Breast epithelium (tissue), 4 donors: ENCODE results near the gene RNFT1. TPM values are rescaled to one million over a fixed set of nuclear protein-coding genes. Genes with fewer than 3 reads are reported as not detected.
"Not testable (repeated sequence)": the region's sequence is repeated elsewhere in the genome, so short reads cannot be mapped to it uniquely, and the experiment has no call there.

Experiments used
- DNase-seq, 2 donors: peaks; one replicate each; pipeline ENCODE4 v3.0.0-alpha.2; 2019; ENCODE audit warnings: low spot score in 2 of 2
- H3K27ac ChIP-seq, 2 donors: fragments of 200-600 bp; sonication (generic) in 1 of 2; one replicate each; pipeline ENCODE4 v1.5.1; 2016 to 2019; ENCODE audit warnings: mild to moderate bottlenecking in 1 of 2
- H3K27me3 ChIP-seq, 2 donors: fragments of 200-600 bp; sonication (generic) in 1 of 2; one replicate each; pipeline versions ENCODE4 v1.5.1 to v1.6.0; 2017 to 2019; ENCODE audit warnings: control low read depth in 1 of 2, mild to moderate bottlenecking in 1 of 2
- H3K36me3 ChIP-seq: fragments of 200-600 bp; one replicate; pipeline ENCODE4 v1.5.1; 2019
- H3K4me1 ChIP-seq, 2 donors: fragments of 200-600 bp; sonication (generic); one replicate each; pipeline ENCODE4 v1.5.1; 2016 to 2019; ENCODE audit warnings: control low read depth in 1 of 2
- H3K4me3 ChIP-seq, 3 donors: fragments of 200-600 bp; sonication (generic); 1 replicate in 2 of 3; 2 replicates in 1 of 3; pipeline ENCODE4 v1.5.1; 2016 to 2019; ENCODE audit warnings: mild to moderate bottlenecking in 3 of 3, moderate library complexity in 2 of 3
- H3K9me3 ChIP-seq, 2 donors: fragments of 200-600 bp; sonication (generic) in 1 of 2; one replicate each; pipeline ENCODE4 v1.5.1; 2016 to 2019; ENCODE audit warnings: control low read depth in 1 of 2
- POLR2A ChIP-seq: fragments of 450-650 bp; IDR thresholded peaks from one replicate; pipeline ENCODE4 v1.6.1; 2016; ENCODE audit warnings: antibody characterized with exemption, mild to moderate bottlenecking, moderate library complexity
- POLR2AphosphoS5 ChIP-seq, 3 donors: sonication (generic); formaldehyde crosslinking; IDR thresholded peaks; one replicate each; pipeline ENCODE4 v1.6.1; 2017; ENCODE audit warnings: antibody characterized with exemption in 3 of 3
- intact Hi-C: fragments of 100-400 bp; cut with DNase I; formaldehyde crosslinking; loops from one replicate; pipeline ENCODE4 v1.15.1; 2023; ENCODE audit warnings: low total_unique reads
- total RNA-seq, 3 donors: library from RNA; depleted of rRNA; stranded (reverse); fragments of >200 nt; gene quantifications; one replicate each; pipeline ENCODE4 v1.1.0, GENCODE V29; 2016
- TF ChIP-seq, protein P1 (sequence below), 3 donors: fragments of 450-650 bp; IDR thresholded peaks; one replicate each; pipeline ENCODE4 v1.5.1; 2016 to 2017; ENCODE audit warnings: antibody characterized with exemption in 3 of 3, mild to moderate bottlenecking in 3 of 3, moderate library complexity in 3 of 3

The RNFT1 gene
- total RNA-seq, 3 donors from 2014 or later = 24.0 to 30.4 (median 25.6) TPM

DNA sequence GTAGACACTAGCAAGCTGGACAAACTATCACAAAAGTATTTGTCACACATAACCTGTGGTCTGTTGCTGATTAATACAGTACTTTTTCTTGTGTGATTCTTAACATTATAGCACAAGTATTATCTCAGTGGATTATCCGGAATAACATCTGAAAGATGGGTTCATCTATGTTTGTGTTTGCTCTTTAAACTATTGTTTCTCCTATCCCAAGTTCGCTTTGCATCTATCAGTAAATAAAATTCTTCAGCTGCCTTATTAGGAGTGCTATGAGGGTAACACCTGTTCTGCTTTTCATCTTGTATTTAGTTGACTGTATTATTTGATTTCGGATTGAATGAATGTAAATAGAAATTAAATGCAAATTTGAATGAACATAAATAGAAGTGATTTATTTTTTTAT lies 14.5 kb downstream of the RNFT1 start:
- intact Hi-C loops = no loop called here
- no peak for TF ChIP-seq POLR2AphosphoS5 (IDR thresholded peaks at IDR 0.05)
- no peak for TF ChIP-seq POLR2A
- TF ChIP-seq, protein P1, sequence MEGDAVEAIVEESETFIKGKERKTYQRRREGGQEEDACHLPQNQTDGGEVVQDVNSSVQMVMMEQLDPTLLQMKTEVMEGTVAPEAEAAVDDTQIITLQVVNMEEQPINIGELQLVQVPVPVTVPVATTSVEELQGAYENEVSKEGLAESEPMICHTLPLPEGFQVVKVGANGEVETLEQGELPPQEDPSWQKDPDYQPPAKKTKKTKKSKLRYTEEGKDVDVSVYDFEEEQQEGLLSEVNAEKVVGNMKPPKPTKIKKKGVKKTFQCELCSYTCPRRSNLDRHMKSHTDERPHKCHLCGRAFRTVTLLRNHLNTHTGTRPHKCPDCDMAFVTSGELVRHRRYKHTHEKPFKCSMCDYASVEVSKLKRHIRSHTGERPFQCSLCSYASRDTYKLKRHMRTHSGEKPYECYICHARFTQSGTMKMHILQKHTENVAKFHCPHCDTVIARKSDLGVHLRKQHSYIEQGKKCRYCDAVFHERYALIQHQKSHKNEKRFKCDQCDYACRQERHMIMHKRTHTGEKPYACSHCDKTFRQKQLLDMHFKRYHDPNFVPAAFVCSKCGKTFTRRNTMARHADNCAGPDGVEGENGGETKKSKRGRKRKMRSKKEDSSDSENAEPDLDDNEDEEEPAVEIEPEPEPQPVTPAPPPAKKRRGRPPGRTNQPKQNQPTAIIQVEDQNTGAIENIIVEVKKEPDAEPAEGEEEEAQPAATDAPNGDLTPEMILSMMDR (IDR thresholded peaks at IDR 0.05) = no peak
- Histone ChIP-seq H3K4me3 (no peak overlapping the region), H3K4me1 (no peaks in the 10 kb centered on the region), H3K36me3 (no peaks in the 10 kb centered on the region), H3K27ac (no peak overlapping the region), H3K9me3 (no peaks in the 10 kb centered on the region), H3K27me3 (no peaks in the 10 kb centered on the region)
- DNase-seq = no peak

DNA sequence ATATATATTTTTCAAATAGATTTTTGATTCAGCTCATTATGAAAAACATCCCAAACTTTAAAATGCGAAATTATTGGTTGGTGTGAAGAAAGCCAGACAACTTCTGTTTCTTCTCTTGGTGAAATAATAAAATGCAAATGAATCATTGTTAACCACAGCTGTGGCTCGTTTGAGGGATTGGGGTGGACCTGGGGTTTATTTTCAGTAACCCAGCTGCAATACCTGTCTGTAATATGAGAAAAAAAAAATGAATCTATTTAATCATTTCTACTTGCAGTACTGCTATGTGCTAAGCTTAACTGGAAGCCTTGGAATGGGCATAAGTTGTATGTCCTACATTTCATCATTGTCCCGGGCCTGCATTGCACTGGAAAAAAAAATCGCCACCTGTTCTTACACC lies 17.2 kb downstream of the RNFT1 start:
- H3K4me1 ChIP-seq, H3K9me3 ChIP-seq, H3K4me3 ChIP-seq, H3K27me3 ChIP-seq, H3K27ac ChIP-seq, H3K36me3 ChIP-seq, DNase-seq, intact Hi-C loops: not testable (repeated sequence)

DNA sequence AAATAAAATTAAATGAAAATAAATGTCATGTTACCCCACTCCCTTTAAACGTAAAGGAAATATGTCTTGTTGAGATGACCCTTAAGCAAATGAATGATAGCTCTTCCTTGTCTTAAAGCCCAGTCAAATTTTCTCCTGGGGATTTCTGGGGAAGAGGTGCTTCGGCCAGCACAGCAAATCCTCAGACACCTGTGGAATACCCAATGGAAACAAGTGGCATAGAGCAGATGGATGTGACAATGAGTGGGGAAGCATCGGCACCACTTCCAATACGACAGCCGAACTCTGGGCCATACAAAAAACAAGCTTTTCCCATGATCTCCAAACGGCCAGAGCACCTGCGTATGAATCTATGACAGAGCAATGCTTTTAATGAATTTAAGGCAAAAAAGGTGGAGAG lies 18.1 kb downstream of the RNFT1 start:
- DNase-seq, H3K4me3 ChIP-seq, H3K27ac ChIP-seq, H3K36me3 ChIP-seq, intact Hi-C loops, H3K4me1 ChIP-seq, H3K27me3 ChIP-seq, H3K9me3 ChIP-seq: not testable (repeated sequence)

DNA sequence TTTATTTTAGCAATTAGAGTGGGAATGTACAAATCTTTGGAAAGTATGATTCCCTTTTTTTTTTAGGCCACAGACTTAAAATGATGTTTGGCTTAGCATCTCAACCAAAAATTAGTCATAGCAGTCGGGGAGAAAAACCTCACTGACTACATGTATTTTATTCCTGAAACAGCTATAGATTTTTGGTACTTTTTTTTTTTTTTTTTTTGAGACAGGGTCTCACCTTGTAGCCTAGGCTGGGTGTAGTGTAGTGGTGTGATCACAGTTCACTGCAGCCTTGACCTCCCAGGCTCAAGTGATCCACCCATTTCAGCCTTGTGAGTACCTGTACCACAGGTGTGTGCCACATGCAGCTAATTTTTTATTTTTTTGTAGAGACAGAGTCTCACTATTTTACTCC lies 23.4 kb downstream of the RNFT1 start:
- Histone ChIP-seq H3K27me3 (no peaks in the 10 kb centered on the region), H3K4me1 (no peaks in the 10 kb centered on the region), H3K4me3 (no peak overlapping the region), H3K27ac (no peak overlapping the region), H3K36me3 (no peaks in the 10 kb centered on the region), H3K9me3 (no peaks in the 10 kb centered on the region)
- DNase-seq = no peak
- TF ChIP-seq POLR2AphosphoS5 (IDR thresholded peaks at IDR 0.05) = no peak
- TF ChIP-seq, protein P1 (IDR thresholded peaks at IDR 0.05) = no peak
- no peak for TF ChIP-seq POLR2A
- intact Hi-C loops = no loop called here

DNA sequence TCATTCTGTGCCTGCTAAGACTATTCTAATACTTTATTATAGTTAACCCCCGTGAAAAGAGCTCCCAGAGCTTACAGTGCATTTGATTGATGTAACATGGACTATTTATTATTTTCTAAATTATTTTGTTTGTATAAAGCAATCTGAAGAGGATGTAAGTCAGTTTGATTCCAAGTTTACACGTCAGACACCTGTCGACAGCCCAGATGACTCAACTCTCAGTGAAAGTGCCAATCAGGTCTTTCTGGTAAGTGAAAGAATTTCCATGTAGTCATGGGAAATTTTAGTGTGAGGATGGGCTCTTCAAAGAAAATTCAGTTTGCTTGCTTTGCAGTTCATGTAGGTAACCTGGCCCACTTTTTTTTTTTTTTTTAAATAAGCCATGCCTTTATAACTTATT lies 23.8 kb downstream of the RNFT1 start:
- H3K4me3 ChIP-seq, H3K4me1 ChIP-seq, H3K9me3 ChIP-seq, H3K27ac ChIP-seq, H3K27me3 ChIP-seq, H3K36me3 ChIP-seq, intact Hi-C loops, DNase-seq: not testable (repeated sequence)

DNA sequence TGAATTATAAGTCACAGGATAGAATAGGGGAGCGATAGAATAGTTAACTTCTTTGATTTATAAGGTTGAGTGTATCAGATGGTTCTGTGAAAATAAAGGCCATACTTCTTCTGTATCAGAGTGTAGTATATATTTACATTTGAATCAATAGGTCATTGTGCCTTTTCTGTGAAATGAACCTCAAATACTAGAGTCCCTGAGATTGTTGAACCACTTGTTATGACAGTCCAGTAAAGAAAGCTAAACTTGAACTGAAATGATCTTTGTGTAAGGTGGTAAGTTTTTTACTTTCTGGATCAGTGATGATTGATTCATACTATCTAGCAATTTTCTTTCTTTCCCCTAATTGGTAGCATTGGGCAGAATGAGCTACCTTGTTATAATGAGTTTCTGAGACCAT lies 31.2 kb downstream of the RNFT1 start:
- DNase-seq, H3K27ac ChIP-seq, H3K4me3 ChIP-seq, H3K27me3 ChIP-seq, intact Hi-C loops, H3K4me1 ChIP-seq, H3K36me3 ChIP-seq, H3K9me3 ChIP-seq: not testable (repeated sequence)

DNA sequence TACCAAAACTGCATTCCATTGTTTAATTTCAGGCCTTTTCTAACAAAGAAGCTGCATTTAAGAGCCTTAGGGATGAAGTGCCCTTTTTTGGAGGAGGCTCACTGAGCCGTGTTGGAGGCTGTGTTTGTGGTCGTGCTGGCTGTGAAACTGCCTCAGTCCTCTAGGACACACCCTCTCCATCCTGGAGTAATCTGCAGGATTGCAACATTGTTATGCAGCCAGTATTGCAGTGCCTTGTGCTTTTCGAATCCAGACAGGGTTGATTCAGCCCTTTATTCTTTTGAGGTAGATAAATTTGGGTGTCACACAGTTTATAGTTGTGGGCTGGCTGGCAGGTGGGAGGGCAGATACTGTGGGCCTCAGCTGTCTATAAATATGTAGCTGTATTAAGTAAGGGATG lies 33.8 kb downstream of the RNFT1 start:
- H3K36me3 ChIP-seq, H3K27me3 ChIP-seq, H3K4me1 ChIP-seq, intact Hi-C loops, H3K27ac ChIP-seq, DNase-seq, H3K9me3 ChIP-seq, H3K4me3 ChIP-seq: not testable (repeated sequence)

DNA sequence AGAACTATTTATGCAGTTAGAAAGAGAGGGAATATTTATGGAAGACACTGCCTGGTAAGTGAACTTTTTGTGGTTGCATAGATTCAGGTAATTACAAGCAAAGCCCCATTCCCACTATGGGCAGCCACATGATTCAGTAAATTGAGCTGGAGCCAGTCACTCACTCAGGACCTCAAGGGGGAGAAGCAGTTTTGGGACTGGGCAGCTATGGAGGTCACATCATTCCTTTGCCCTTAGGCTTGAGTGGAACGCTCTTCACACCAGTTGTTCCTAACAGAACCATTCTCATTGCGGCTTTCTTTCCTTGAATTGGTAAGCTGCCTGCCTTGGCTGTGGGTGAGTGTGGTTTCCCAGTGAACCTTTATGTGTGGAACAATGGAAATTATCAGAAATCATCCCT lies 34.4 kb downstream of the RNFT1 start:
- H3K36me3 ChIP-seq, H3K9me3 ChIP-seq, H3K4me1 ChIP-seq, H3K27ac ChIP-seq, H3K4me3 ChIP-seq, H3K27me3 ChIP-seq, DNase-seq, intact Hi-C loops: not testable (repeated sequence)

DNA sequence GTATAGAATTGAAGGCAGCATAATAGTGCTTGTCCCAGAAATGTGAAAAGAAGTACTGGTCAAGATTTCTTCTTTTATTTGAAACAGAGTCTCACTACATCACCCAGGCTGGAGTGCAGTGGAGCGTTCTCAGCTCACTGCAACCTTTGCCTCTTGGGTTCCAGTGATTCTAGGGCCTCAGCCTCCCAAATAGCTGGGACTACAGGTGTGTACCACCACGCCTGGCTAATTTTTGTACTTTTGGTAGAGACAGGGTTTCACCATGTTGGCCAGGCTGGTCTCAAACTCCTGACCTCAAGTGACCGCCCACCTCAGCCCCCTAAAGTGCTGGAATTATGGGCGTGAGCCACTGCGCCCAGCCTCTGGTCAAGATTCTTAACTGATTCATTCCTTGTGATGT lies 43.9 kb downstream of the RNFT1 start:
- H3K4me1 ChIP-seq, intact Hi-C loops, H3K9me3 ChIP-seq, DNase-seq, H3K36me3 ChIP-seq, H3K27ac ChIP-seq, H3K4me3 ChIP-seq, H3K27me3 ChIP-seq: not testable (repeated sequence)
